GM23338 (cell line): ENCODE results near the gene MAPKAPK3. TPM values are rescaled to one million over a fixed set of nuclear protein-coding genes. Genes with fewer than 3 reads are reported as not detected.
A peak's percentile ranks its signal among the peaks of the same experiment; 100 is the strongest.

Experiments used
- ATAC-seq: fragments of 200-7000 bp; cut with Tn5 transposase; 3 replicates; pipeline ENCODE4 v1.9.1; 2020
- DNase-seq: peaks from one replicate; pipeline ENCODE4 v3.0.0-alpha.2; 2015; ENCODE audit warnings: low spot score
- H2AFZ ChIP-seq: fragments of 200-600 bp; sonication (generic); 2 replicates; pipeline ENCODE4 v1.8.0; 2016; ENCODE audit warnings: antibody characterized with exemption, mild to moderate bottlenecking, moderate library complexity
- H3F3A ChIP-seq: fragments of 200-600 bp; sonication (generic); replicated peaks from 2 replicates; pipeline ENCODE4 v1.8.0; 2017; ENCODE audit warnings: antibody characterized with exemption, mixed run types, low read depth
- H3K27ac ChIP-seq: fragments of 200-600 bp; sonication (generic); 2 replicates; pipeline ENCODE4 v1.6.1; 2016; ENCODE audit warnings: low read depth
- H3K27me3 ChIP-seq: fragments of 200-600 bp; sonication (generic); 2 replicates; pipeline ENCODE4 v1.8.0; 2016; ENCODE audit warnings: mild to moderate bottlenecking, mixed run types, moderate library complexity; ENCODE audit not compliant: insufficient read depth
- H3K36me3 ChIP-seq: fragments of 200-600 bp; sonication (generic); 2 replicates; pipeline ENCODE4 v1.8.0; 2016; ENCODE audit warnings: mild to moderate bottlenecking; ENCODE audit not compliant: insufficient read depth
- H3K4me1 ChIP-seq: fragments of 200-600 bp; sonication (generic); 2 replicates; pipeline ENCODE4 v1.8.0; 2016; ENCODE audit warnings: mild to moderate bottlenecking, moderate library complexity; ENCODE audit not compliant: insufficient read depth
- H3K4me2 ChIP-seq: fragments of 200-600 bp; sonication (generic); 2 replicates; pipeline ENCODE4 v1.7.1; 2017; ENCODE audit warnings: mixed run types
- H3K4me3 ChIP-seq: fragments of 200-600 bp; sonication (generic); 2 replicates; pipeline ENCODE4 v1.6.1; 2016; ENCODE audit warnings: mixed run types
- H3K79me2 ChIP-seq: fragments of 200-600 bp; sonication (generic); replicated peaks from 2 replicates; pipeline ENCODE4 v1.8.0; 2017; ENCODE audit warnings: mild to moderate bottlenecking; ENCODE audit not compliant: insufficient read depth
- H3K9me2 ChIP-seq: fragments of 200-600 bp; sonication (generic); 2 replicates; pipeline ENCODE4 v1.8.0; 2017; ENCODE audit not compliant: insufficient read depth
- H4K20me1 ChIP-seq: fragments of 200-600 bp; sonication (generic); replicated peaks from 2 replicates; pipeline ENCODE4 v1.8.0; 2017; ENCODE audit warnings: mild to moderate bottlenecking; ENCODE audit not compliant: insufficient read depth
- H3K27ac Mint-ChIP-seq: 2 replicates; pipeline ENCODE4 v1.8.0; 2020; ENCODE audit warnings: inconsistent platforms, mild to moderate bottlenecking, moderate library complexity, mixed read lengths
- H3K27me3 Mint-ChIP-seq: 3 replicates; pipeline ENCODE4 v1.8.0; 2022; ENCODE audit warnings: low read depth, mild to moderate bottlenecking, moderate library complexity, mixed read lengths, inconsistent platforms; ENCODE audit not compliant: insufficient read depth, poor library complexity
- H3K36me3 Mint-ChIP-seq: 3 replicates; pipeline ENCODE4 v1.8.0; 2021; ENCODE audit warnings: low read depth, mild to moderate bottlenecking, inconsistent platforms, moderate library complexity, mixed read lengths
- H3K4me1 Mint-ChIP-seq: 3 replicates; pipeline ENCODE4 v1.8.0; 2020; ENCODE audit warnings: mild to moderate bottlenecking, inconsistent platforms, mixed read lengths
- H3K4me3 Mint-ChIP-seq: 3 replicates; pipeline ENCODE4 v1.8.0; 2021; ENCODE audit warnings: moderate library complexity, mild to moderate bottlenecking, inconsistent platforms, mixed read lengths
- H3K9me3 Mint-ChIP-seq: 3 replicates; pipeline ENCODE4 v1.8.0; 2020; ENCODE audit warnings: moderate library complexity, mild to moderate bottlenecking, inconsistent platforms, mixed read lengths
- CTCF ChIP-seq, 2 experiments: fragments of 200-600 bp in 1 of 2; sonication (generic) in 1 of 2; conservative IDR thresholded peaks; 2 replicates each; pipeline versions ENCODE4 v1.5.1 to v1.6.1; 2016 to 2017; ENCODE audit warnings: antibody characterized with exemption in 2 of 2, low read depth in 2 of 2, mild to moderate bottlenecking in 2 of 2, moderate library complexity in 1 of 2
- EZH2 ChIP-seq: fragments of 200-600 bp; sonication (generic); IDR thresholded peaks from one replicate; pipeline ENCODE4 v1.8.0; 2017; ENCODE audit warnings: antibody characterized with exemption, mild to moderate bottlenecking, low read depth; ENCODE audit not compliant: unreplicated experiment
- REST ChIP-seq: IDR thresholded peaks from one replicate; pipeline ENCODE4 v1.6.1; 2018; ENCODE audit warnings: antibody characterized with exemption; ENCODE audit not compliant: unreplicated experiment
- polyA plus RNA-seq: library from polyadenylated mRNA; unstranded; fragments of >200 nt; fragmentation: Nextera tagmentation; extraction: Ambion mirVana; gene quantifications from 2 replicates; pipeline ENCODE4 v1.2.1, GENCODE V29; 2016
- total RNA-seq: library from RNA; depleted of rRNA; stranded (reverse); fragments of >200 nt; shearing (Covaris generic); gene quantifications from 2 replicates; pipeline ENCODE4 v1.2.3, GENCODE V29; 2014

MAPKAPK3 gene
- total and polyA plus RNA-seq, 2 experiments from 2014 or later, result 16.5 to 51.1 TPM

- TF ChIP-seq EZH2 (no peak), REST (no peak), CTCF (conservative IDR thresholded peaks at IDR 0.05; ENCODE audit: low read depth in 2 of 2) (peak; percentile 58 to 82)
Observed at GRCh38 chr3:50627407-50628051, 10.6 kb downstream of the MAPKAPK3 start.

GRCh38 chr3:50628601-50629000, 11.7 kb downstream of the MAPKAPK3 start:
- Mint-ChIP-seq H3K4me3 (no peak overlapping the region), H3K27ac (no peak overlapping the region), H3K36me3 (peaks cover 10% of the 10 kb centered on the region; the same call in 2 of the 3 replicates), H3K9me3 (no peaks in the 10 kb centered on the region), H3K27me3 (peaks cover 20% of the 10 kb centered on the region), H3K4me1 (peaks cover 40% of the 10 kb centered on the region)
- H4K20me1 ChIP-seq, result peaks cover 9% of the 10 kb centered on the region; the same call in 1 of the 2 replicates
- no peaks in the 10 kb centered on the region for H3K9me2 ChIP-seq
- ATAC-seq (no peak), DNase-seq (no peak)
- no peaks in the 10 kb centered on the region; the same call in 1 of the 2 replicates for H3F3A ChIP-seq
- H3K27me3 ChIP-seq, result no peaks in the 10 kb centered on the region
- H3K27ac ChIP-seq, result no peak overlapping the region
- peaks cover 26% of the 10 kb centered on the region for H3K79me2 ChIP-seq
- peaks cover 16% of the 10 kb centered on the region for H3K4me1 ChIP-seq
- no peak overlapping the region for H2AFZ ChIP-seq
- no peak for TF ChIP-seq EZH2
- TF ChIP-seq CTCF (conservative IDR thresholded peaks at IDR 0.05; ENCODE audit: low read depth in 2 of 2), result no peak
- no peak overlapping the region for H3K4me2 ChIP-seq
- H3K4me3 ChIP-seq, result no peak overlapping the region
- H3K36me3 ChIP-seq, result no peaks in the 10 kb centered on the region

More at GRCh38 chr3:50627407-50628051, 10.6 kb downstream of the MAPKAPK3 start:
- peak; percentile 83 for DNase-seq
- H3K36me3 ChIP-seq, result no peaks in the 10 kb centered on the region
- no peaks in the 10 kb centered on the region; the same call in 1 of the 2 replicates for H3F3A ChIP-seq
- H3K79me2 ChIP-seq, result peaks cover 26% of the 10 kb centered on the region
- no peak overlapping the region for H3K4me2 ChIP-seq
- H3K4me3 ChIP-seq, result no peak overlapping the region
- Mint-ChIP-seq H3K36me3 (peaks cover 12% of the 10 kb centered on the region; the same call in 2 of the 3 replicates), H3K4me1 (peaks cover 42% of the 10 kb centered on the region), H3K9me3 (no peaks in the 10 kb centered on the region), H3K27ac (no peak overlapping the region), H3K4me3 (no peak overlapping the region), H3K27me3 (peaks cover 18% of the 10 kb centered on the region)
- H3K27me3 ChIP-seq, result no peaks in the 10 kb centered on the region
- peak; percentile 89 for ATAC-seq
- no peaks in the 10 kb centered on the region for H3K9me2 ChIP-seq
- H4K20me1 ChIP-seq, result peaks cover 4% of the 10 kb centered on the region; the same call in 1 of the 2 replicates
- no peak overlapping the region for H3K27ac ChIP-seq
- H2AFZ ChIP-seq, result no peak overlapping the region
- H3K4me1 ChIP-seq, result peaks cover 16% of the 10 kb centered on the region
